ENCODE data around the gene GREB1L. TPM values are rescaled to one million over a fixed set of nuclear protein-coding genes. Genes with fewer than 3 reads are reported as not detected.

The GREB1L gene
- total RNA-seq, 4 donors from 2014 or later, result 5.1 to 17.8 (median 6.9) TPM

DNA sequence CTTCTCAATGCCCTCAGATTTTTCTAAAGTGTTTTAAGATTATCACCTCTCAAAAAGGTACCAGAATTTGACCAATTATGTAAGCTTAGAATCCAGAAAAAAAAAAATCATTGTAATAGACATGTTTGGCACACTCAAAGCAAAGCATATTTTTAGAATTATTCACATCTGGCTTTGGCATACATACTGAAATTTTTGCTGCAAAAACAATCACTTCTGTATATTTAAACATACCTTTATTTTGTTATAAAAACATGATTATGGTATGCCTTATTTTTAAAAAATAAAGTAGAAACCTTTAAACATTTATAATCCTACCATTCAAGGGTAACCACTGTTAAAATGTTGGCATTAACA lies 215.1 kb downstream of the GREB1L start:
- TF ChIP-seq EP300 (IDR thresholded peaks at IDR 0.05) (no peak), POLR2A (IDR thresholded peaks at IDR 0.05) (no peak)
- Histone ChIP-seq H3K27ac (no peak overlapping the region), H3K27me3 (no peaks in the 10 kb centered on the region), H3K4me1 (no peaks in the 10 kb centered on the region), H3K4me3 (no peak overlapping the region), H3K36me3 (no peaks in the 10 kb centered on the region), H3K9me3 (no peaks in the 10 kb centered on the region)
- DNase-seq (ENCODE audit: low spot score in 2 of 2), result no peak

DNA sequence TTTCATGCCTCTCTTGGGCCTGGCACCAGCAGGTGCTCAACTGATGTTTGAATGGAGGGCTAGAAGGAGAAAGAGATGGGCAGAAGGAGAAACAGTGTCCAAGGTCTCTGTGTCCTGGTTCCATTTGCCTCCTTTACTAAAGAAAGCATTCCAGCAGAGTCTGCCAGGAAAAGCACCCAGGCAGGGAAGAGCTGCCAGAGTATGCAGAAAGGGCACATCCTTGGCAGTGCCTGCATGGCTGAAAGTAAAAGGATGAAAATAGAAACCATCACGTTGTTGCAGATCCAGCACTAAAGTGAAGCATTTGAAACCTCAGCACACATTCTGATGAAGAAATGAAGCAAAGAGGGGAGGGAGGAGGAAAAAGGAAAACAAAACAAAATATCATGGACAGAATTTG lies 216.3 kb downstream of the GREB1L start:
- H3K4me1 ChIP-seq, result no peaks in the 10 kb centered on the region
- no peaks in the 10 kb centered on the region for H3K27me3 ChIP-seq
- no peaks in the 10 kb centered on the region for H3K36me3 ChIP-seq
- TF ChIP-seq POLR2A (IDR thresholded peaks at IDR 0.05) (no peak), EP300 (IDR thresholded peaks at IDR 0.05) (no peak)
- TF ChIP-seq, protein P1, sequence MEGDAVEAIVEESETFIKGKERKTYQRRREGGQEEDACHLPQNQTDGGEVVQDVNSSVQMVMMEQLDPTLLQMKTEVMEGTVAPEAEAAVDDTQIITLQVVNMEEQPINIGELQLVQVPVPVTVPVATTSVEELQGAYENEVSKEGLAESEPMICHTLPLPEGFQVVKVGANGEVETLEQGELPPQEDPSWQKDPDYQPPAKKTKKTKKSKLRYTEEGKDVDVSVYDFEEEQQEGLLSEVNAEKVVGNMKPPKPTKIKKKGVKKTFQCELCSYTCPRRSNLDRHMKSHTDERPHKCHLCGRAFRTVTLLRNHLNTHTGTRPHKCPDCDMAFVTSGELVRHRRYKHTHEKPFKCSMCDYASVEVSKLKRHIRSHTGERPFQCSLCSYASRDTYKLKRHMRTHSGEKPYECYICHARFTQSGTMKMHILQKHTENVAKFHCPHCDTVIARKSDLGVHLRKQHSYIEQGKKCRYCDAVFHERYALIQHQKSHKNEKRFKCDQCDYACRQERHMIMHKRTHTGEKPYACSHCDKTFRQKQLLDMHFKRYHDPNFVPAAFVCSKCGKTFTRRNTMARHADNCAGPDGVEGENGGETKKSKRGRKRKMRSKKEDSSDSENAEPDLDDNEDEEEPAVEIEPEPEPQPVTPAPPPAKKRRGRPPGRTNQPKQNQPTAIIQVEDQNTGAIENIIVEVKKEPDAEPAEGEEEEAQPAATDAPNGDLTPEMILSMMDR (IDR thresholded peaks at IDR 0.05), result no peak
- DNase-seq (ENCODE audit: low spot score in 2 of 2), result no peak
- no peaks in the 10 kb centered on the region for H3K9me3 ChIP-seq
- no peak overlapping the region for H3K27ac ChIP-seq
- WGBS, 2 donors, result 62 to 64% methylated on average over 1 of the region's 1 CpG
- H3K4me3 ChIP-seq, result no peak overlapping the region

DNA sequence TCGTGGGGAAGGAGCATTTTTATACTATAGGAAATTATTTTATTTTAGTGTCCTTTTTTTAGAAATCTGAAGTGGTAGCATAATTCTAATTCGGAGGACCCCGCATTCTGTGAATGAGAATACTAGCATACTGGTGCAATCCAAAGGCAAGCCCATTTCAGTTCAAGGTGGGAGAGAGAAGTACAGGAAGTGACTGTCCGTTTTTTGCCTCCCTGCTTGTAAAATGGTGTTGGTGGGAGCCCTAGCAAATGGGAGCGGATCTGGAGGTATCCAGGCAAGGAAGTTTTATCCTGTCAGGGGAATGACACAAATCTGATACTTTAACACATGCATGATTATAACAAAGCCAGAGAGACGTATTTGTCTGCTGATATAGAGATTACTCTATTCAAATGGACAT lies 216.8 kb downstream of the GREB1L start:
- no peaks in the 10 kb centered on the region for H3K9me3 ChIP-seq
- H3K4me3 ChIP-seq, result no peak overlapping the region
- TF ChIP-seq POLR2A (IDR thresholded peaks at IDR 0.05) (no peak), EP300 (IDR thresholded peaks at IDR 0.05) (no peak)
- TF ChIP-seq, protein P1 (IDR thresholded peaks at IDR 0.05), result no peak
- H3K36me3 ChIP-seq, result no peaks in the 10 kb centered on the region
- H3K4me1 ChIP-seq, result no peaks in the 10 kb centered on the region
- whole genome bisulfite sequencing, 2 donors, result 70 to 78% methylated on average over 6 of the region's 6 CpGs
- no peak overlapping the region for H3K27ac ChIP-seq
- H3K27me3 ChIP-seq, result no peaks in the 10 kb centered on the region
- DNase-seq (ENCODE audit: low spot score in 2 of 2), result no peak

DNA sequence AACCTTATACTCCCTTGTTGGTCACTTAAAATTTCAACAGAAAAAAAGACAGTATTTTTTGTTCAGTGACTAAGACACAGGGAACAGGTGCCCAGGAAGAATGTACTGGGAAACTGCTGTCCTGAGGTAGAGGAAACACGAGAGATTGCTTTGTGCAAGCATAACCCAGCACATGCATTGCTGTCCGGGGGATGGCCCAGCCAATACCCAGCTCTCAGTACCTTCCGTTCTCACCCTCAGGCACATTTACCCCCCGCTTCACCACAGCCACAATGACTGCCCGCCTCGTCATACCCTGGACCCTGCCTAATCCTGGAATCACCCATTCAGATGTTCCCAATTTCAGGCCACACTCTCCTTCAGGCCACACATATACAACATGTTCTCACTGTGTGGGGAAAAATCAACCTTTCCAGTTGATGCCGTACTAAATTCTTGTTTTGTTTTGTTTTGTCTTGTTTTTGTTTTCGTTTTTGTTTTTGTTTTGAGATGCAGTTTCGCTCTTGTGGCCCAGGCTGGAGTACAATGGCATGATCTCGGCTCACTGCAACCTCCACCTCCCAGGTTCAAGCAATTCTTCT lies 217.8 kb downstream of the GREB1L start:
- TF ChIP-seq EP300 (IDR thresholded peaks at IDR 0.05) (no peak), POLR2A (IDR thresholded peaks at IDR 0.05) (no peak)
- TF ChIP-seq, protein P1 (IDR thresholded peaks at IDR 0.05), result no peak
- Histone ChIP-seq H3K4me3 (no peak overlapping the region), H3K9me3 (no peaks in the 10 kb centered on the region), H3K4me1 (no peaks in the 10 kb centered on the region), H3K27me3 (no peaks in the 10 kb centered on the region), H3K36me3 (no peaks in the 10 kb centered on the region), H3K27ac (no peak overlapping the region)
- DNase-seq (ENCODE audit: low spot score in 2 of 2), result no peak
- 88 to 93% methylated on average over 10 of the region's 10 CpGs for WGBS, 2 donors

DNA sequence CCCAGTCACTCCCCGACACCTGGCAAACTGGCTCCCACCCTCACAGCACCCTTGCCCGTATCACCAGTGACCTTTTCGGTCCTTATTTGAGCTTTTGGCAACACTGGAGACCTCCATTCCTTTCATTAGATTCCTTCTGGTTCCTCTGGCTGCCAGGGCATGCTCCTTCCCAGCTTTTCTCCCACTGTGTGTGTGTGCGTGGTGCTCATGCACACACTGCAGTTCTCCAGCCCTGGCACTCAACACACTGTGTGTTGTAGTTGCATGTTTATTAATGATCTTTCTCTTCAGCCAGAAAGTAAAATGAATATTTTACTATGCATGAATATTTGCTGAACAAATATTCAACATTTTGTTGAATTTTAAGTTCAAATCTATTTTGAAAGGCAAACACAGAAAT lies 219.4 kb downstream of the GREB1L start:
- DNase-seq (ENCODE audit: low spot score in 2 of 2), result no peak
- 81 to 82% methylated on average over 4 of the region's 4 CpGs for WGBS, 2 donors
- no peak overlapping the region for H3K4me3 ChIP-seq
- H3K27me3 ChIP-seq, result no peaks in the 10 kb centered on the region
- no peak overlapping the region for H3K27ac ChIP-seq
- no peaks in the 10 kb centered on the region for H3K9me3 ChIP-seq
- no peak for TF ChIP-seq POLR2A (IDR thresholded peaks at IDR 0.05)
- no peaks in the 10 kb centered on the region for H3K4me1 ChIP-seq
- H3K36me3 ChIP-seq, result no peaks in the 10 kb centered on the region

DNA sequence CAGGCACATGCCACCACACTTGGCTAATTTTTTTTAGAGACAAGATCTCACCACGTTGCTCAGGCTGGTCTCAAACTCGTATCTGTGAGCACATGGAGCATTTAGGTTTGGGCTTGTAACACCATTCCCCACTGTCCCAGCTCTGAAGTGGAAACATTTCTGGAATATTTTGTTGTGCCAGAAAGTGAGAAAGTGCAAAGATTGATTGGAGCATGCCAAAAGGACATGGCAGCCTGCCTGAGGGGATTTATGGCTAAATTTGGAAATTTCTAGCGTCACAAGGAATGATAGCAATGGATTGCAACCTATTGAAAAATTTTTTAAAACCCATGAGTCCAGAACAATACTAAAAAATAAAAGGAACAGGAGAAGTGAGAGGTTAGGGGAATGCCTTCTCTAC lies 221.7 kb downstream of the GREB1L start:
- WGBS, 2 donors, result 58 to 61% methylated on average over 3 of the region's 3 CpGs
- TF ChIP-seq EP300 (IDR thresholded peaks at IDR 0.05) (no peak), POLR2A (IDR thresholded peaks at IDR 0.05) (no peak)
- TF ChIP-seq, protein P1 (IDR thresholded peaks at IDR 0.05), result no peak
- DNase-seq (ENCODE audit: low spot score in 2 of 2), result no peak
- Histone ChIP-seq H3K36me3 (no peaks in the 10 kb centered on the region), H3K4me1 (no peaks in the 10 kb centered on the region), H3K4me3 (no peak overlapping the region), H3K27ac (no peak overlapping the region), H3K27me3 (no peaks in the 10 kb centered on the region), H3K9me3 (no peaks in the 10 kb centered on the region)

All from tibial nerve (tissue), 4 donors.